PFSK-1 (cell line): ENCODE measurements around the gene RUNDC3A.

Experiments
- FOXP2 ChIP-seq: optimal IDR thresholded peaks from 2 replicates; pipeline ENCODE3; 2011; ENCODE audit warnings: borderline replicate concordance, control low read depth, inconsistent platforms; ENCODE audit not compliant: insufficient read depth; ENCODE audit errors: extremely low read length, extremely low read depth
- POLR2AphosphoS5 ChIP-seq: IDR thresholded peaks from 2 replicates; pipeline ENCODE4 v1.6.1; 2012; ENCODE audit warnings: low read depth, mild to moderate bottlenecking, control low read depth, low read length, moderate library complexity
- REST ChIP-seq, 2 experiments: IDR thresholded peaks; 2 replicates each; pipeline versions ENCODE4 v1.6.1 to v1.8.0; 2011 to 2012; ENCODE audit warnings: low read depth in 2 of 2, low read length in 2 of 2, control low read depth in 1 of 2, inconsistent platforms in 1 of 2, mild to moderate bottlenecking in 1 of 2, moderate library complexity in 1 of 2; ENCODE audit not compliant: insufficient read depth in 1 of 2
- SIN3A ChIP-seq: IDR thresholded peaks from 2 replicates; pipeline ENCODE4 v1.6.1; 2012; ENCODE audit warnings: mild to moderate bottlenecking, low read length, moderate library complexity, borderline replicate concordance; ENCODE audit not compliant: insufficient read depth
- TAF1 ChIP-seq: IDR thresholded peaks from 2 replicates; pipeline ENCODE4 v1.6.1; 2012; ENCODE audit warnings: low read length, control low read depth, borderline replicate concordance; ENCODE audit not compliant: insufficient read depth

Gene RUNDC3A

DNA sequence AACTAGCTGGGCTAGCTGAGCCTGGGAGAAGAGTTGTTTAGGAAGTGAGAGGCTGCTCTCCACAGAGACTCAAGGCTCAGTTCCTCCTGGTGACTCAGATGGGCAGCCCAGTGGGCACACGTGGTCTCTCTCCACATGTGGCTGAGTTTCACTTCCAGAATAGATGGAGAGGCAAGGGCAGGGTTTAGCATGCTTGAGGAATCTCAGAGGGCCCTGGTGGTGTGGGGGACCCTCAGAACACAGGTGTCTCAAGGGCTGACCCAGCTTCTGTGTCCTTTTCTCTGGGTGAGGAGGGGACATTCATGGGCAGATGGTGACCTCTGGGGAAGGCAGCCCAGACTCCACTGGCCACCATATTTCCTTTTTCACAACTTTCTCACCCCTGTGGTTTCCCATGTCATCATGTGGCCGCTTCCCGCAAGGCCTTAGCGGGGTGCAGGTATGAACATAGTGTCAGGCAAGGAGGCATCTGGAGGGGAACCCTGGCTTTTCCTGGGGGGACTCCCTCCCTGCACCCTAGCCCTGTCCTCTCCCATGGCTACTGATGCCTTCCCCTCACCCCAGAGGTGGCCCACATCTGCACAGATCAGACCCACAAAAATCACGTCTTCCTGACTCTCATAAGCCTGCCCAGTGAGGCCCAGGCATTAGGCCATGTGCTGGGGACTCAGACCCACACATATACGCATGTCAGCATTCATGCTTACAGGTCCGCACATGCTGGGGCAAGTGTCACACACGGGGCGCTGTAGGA, 40.0 kb downstream of the RUNDC3A start:
- TF ChIP-seq TAF1, result no peak
- no peak for TF ChIP-seq POLR2AphosphoS5
- no peak for TF ChIP-seq REST (IDR thresholded peaks at IDR 0.05; ENCODE audit: insufficient read depth in 1 of 2, low read depth in 2 of 2, low read length in 2 of 2)
- no peak for TF ChIP-seq SIN3A
- no peak for TF ChIP-seq FOXP2

DNA sequence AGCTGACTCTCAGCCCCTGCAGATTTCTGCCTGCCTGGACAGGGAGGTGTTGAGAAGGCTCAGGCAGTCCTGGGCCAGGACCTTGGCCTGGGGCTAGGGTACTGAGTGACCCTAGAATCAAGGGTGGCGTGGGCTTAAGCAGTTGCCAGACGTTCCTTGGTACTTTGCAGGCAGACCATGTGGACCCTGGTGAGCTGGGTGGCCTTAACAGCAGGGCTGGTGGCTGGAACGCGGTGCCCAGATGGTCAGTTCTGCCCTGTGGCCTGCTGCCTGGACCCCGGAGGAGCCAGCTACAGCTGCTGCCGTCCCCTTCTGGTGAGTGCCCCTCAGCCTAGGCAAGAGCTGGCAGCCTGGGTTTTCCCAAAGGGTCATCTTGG, 40.6 kb downstream of the RUNDC3A start:
- TF ChIP-seq SIN3A (no peak), FOXP2 (no peak), REST (IDR thresholded peaks at IDR 0.05; ENCODE audit: insufficient read depth in 1 of 2, low read depth in 2 of 2, low read length in 2 of 2) (no peak), TAF1 (no peak), POLR2AphosphoS5 (no peak)

- TF ChIP-seq FOXP2, result no peak
- no peak for TF ChIP-seq TAF1
- TF ChIP-seq POLR2AphosphoS5, result no peak
- no peak for TF ChIP-seq REST (IDR thresholded peaks at IDR 0.05; ENCODE audit: insufficient read depth in 1 of 2, low read depth in 2 of 2, low read length in 2 of 2)
- TF ChIP-seq SIN3A, result no peak
Observed at GRCh38 chr17:44349553-44350070, 41.2 kb downstream of the RUNDC3A start.

- TF ChIP-seq FOXP2, result peak; percentile 47
- TF ChIP-seq POLR2AphosphoS5, result no peak
Observed at GRCh38 chr17:44350733-44351226, 42.4 kb downstream of the RUNDC3A start.

GRCh38 chr17:44351464-44351863, 43.1 kb downstream of the RUNDC3A start:
- no peak for TF ChIP-seq FOXP2
- TF ChIP-seq SIN3A, result no peak
- no peak for TF ChIP-seq TAF1
- no peak for TF ChIP-seq REST (IDR thresholded peaks at IDR 0.05; ENCODE audit: insufficient read depth in 1 of 2, low read depth in 2 of 2, low read length in 2 of 2)
- TF ChIP-seq POLR2AphosphoS5, result no peak
